ENCODE results near the gene DCN.

The DCN gene

DNA sequence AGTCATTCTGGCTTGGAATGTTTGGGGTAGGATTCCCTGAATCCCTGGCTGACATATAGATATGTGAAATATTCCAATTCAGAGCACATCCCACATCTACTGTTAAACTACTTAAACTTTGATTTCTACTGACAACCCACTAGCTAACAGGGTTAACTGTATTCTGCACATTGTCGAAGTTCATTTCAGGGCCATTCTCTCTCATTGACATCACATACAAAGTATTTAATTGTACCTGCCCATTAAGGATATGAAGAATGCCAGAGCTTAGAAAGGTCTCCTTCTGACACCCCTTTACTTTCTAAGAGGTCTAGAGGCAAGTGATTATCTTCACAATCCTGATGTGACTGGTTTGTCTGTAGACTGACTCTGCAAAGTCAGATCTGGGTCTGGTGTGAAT lies 2.8 kb upstream of the DCN start:
- DNase-seq, result no peak

DNA sequence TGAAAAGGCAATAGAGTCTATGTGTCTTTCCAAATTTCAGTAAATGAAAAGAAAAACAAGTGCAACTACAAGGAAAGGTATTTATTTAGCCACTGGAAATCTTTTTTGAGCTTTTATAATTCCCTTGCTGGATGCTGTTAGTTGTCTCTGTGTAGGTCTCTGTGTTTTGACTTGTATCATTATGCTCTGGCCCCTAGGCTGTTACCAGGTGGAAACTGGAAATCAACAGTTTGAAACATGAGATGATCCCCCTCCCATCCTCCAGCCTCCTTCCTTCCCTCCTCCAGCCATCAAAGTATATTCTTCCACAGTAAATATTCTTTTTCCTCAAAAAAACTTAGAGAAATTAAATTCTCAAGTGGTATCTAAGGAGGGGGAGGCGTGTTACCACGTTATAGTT lies 934 bp upstream of the DCN start:
- DNase-seq, result no peak

- no peak for DNase-seq
These were observed 1.8 kb downstream of the DCN start for GRCh38 chr12:91180582-91181395.

DNA sequence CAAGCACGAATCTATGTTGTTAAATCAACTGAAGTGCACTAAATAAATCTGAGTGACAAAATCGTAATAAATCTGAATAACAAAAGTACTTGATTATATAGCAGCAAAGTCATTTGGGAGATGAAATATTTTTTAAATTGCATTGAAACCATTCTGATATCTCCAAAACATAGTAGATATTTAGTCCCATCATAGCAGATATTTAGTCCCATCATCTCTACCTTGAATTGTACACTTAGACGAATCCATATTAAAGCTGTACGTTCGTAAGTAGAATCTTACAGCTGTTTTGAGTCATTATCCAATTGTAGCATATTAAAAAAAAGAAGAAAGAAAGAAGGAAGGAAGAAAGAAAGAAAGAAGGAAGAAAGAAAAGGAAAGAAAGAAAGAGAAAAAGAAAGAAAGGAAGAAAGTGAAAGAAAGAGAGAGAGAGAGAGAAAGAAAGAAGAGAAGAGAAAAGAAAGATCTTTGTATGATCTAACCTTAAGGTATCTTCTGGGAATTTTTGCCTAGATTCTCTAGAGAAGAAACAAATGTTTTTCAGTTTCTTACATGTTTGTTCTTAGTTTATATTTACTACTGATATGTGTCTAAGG lies 2.6 kb downstream of the DCN start:
- no peak for DNase-seq

- no peak for DNase-seq
These were observed 3.3 kb downstream of the DCN start for GRCh38 chr12:91179315-91179714.

DNA sequence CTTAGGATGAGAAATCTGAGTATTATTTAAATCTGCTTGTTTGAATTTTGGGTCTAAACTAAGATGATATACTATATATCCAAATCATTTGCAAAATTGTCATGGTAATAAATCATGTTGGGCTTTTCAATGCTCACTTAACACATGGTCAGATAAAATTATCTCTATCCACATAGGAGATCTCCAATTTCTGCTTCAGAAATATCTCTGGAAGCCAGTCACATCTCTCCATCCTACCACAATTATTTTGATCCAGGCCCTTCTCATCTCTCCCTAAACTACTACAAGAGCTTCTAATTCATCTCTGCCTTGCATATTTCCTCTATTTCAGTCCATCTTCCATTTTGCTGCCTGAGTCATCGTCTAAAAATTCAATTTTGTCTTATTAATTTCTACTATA lies 3.8 kb downstream of the DCN start:
- no peak for DNase-seq

DNA sequence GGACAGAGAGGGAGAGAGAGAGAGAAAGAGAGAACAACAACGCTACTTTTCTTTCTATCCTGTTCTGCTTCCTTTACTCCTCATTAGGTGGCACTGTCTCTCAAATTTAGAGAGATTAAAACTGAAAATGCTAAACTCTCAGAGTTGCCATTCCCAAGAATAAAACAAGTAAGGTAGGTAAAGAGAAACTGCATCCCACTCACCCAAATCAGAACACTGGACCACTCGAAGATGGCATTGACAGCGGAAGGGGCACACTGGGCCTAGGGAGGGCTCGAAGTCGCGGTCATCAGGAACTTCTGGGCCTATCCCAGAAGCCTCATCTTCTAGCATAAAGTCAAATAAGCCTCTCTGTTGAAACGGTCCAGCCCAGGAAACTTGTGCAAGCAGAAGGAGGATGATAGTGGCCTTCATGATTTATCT lies 4.5 kb downstream of the DCN start:
- no peak for DNase-seq

DNA sequence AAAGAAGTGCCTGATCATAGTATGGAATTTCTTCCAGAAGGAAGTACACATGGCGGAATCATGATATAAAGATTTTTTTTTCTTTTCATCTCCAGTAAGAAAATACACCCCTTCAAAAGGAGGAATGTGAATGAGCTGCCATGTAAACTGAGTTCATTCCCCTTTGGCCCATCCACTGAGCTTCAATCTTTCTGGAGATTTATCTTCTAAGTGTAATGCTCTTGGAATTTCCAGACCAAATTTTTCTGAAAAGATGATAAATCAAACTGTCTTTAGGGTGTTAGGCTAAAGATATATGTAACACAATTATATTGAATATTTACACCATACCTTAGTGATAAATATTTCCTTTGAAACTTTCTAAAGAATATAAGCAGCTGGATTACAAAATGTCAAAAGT lies 5.2 kb downstream of the DCN start:
- DNase-seq, result no peak

- DNase-seq, result no peak
These were observed 5.7 kb downstream of the DCN start for GRCh38 chr12:91176915-91177314.

DNA sequence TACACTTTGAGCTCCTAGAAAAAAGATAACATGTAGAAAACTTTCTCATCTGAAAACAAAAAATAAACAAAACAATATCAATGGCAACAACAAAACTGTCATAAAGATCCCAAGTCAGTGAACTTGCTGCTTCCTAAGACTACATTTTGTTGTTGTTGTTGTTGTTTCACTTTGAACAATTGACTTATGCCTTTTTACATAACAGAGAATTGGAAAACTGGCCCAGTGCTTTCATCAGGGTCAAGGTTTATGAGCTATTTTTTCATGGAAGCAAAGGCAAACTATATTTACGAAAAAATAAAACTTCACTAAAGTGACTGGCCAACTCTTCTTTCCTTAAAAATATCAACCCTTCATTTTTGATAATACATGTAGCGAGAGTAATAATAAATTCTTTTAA lies 6.3 kb downstream of the DCN start:
- no peak for DNase-seq

- DNase-seq, result no peak
These were observed 9.5 kb downstream of the DCN start for GRCh38 chr12:91173124-91173523.

GRCh38 chr12:91172096-91172495 lies 10.5 kb downstream of the DCN start:
- DNase-seq, result no peak

DNA sequence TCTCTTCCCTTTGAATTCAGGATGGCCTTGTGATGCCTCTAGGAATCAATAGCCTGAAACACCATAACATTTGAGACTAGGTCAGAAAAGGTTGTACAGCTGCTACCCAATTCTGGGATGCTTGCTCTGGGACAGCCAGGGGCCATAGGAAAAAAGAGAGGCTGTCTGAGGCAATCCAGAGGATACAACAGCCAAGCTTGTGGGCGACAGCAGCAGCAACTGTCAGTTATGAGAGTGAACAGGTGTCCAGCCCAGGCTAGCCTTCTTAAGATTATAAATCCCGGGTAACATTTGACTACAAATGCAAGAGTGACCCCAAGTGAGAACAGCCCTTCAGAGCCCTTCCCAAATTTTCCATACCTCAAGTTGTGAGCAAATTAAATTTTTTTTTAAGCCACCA lies 11.1 kb downstream of the DCN start:
- no peak for DNase-seq

DNA sequence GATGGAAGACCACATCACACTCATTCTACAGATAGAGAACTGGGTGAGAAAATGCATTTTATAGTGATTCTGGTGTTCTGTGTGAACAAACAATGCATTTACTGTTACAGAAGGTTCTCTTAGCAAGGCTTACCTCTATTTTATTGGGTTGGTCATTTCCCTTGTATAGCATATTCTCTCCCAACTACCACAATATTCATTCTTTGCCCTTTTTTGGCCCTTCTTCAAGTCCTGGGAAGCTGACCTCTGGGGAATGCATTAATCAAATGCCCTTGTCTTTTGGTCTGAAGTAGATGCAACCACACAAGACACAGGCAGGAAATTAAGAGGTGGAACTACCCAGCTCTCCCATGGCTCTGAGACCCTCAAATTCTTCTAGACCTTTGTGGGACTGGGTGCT lies 19.5 kb downstream of the DCN start:
- no peak for DNase-seq

DNA sequence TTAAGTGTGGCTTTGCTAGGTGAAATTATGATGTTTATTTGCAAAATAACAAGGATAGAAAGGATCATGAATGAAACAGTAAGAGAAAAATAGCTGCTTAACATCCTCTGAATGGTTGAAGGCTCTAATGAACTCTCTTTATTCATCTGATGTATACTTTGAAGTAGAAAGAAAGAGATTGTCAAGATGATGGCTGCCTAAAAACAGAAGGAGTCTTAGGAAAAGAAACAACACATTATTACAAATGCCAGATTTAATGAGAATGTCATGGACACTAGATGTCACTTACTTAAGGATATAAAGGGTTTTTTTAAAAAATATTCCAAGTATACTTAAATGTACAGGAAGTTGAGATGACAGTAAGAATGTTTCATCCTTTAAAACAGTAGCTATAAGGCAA lies 21.6 kb downstream of the DCN start:
- DNase-seq, result no peak

DNA sequence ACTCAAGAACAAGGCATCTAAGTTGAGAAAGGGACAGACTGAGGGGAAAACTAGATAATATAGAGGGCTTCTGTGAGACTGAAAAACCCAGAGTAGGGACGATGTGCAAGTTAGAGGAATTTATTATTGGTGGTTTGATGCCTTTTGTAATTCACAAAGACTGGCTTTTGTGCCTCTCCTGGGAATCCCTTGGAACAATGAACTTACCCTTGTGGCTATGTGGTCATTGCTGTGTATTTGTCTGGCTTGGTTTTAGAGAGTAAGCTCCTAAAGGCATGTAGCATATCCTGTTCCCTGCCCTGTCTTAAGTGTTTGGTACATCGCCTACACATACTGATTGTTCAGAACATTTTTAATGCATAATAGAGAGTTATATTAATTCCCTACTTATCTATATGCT lies 26.6 kb downstream of the DCN start:
- DNase-seq, result no peak

- no peak for DNase-seq
These were observed 28.5 kb downstream of the DCN start for GRCh38 chr12:91154131-91154530.

- no peak for DNase-seq
These were observed 38.6 kb downstream of the DCN start for GRCh38 chr12:91144053-91144452.

GRCh38 chr12:91143206-91143605 lies 39.4 kb downstream of the DCN start:
- no peak for DNase-seq

DNA sequence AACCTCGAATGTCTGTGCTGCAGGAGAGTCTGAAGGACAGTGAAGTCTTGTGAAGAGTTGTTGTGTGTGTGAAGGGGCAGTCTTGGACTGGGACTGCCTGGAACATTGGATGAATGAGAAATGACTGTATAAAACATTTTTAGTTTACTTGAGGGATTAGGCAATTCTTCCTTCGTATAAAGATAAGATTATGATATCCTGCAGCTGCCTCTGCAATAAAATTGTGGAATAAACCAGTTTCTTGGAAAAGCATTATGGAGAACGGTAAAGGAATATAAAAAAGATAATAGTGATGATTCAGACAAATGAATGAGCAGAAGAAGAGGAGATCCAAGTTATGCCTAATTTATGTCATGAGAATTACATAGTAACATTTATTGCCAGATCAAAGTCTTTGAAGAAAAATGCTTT lies 40.4 kb downstream of the DCN start:
- DNase-seq, result no peak

- DNase-seq, result no peak
These were observed 42.3 kb downstream of the DCN start for GRCh38 chr12:91140026-91140931.

GRCh38 chr12:91139286-91139685 lies 43.3 kb downstream of the DCN start:
- DNase-seq, result no peak

GRCh38 chr12:91138337-91138920 lies 44.2 kb downstream of the DCN start:
- DNase-seq, result no peak
